HG02981 (cell line): ENCODE measurements around the gene CDH13.
A peak's percentile ranks its signal among the peaks of the same experiment; 100 is the strongest.

Source experiments
- ATAC-seq: cut with Tn5 transposase; IDR thresholded peaks from one replicate; pipeline ENCODE4 v1.9.1; 2021; ENCODE audit warnings: mild to moderate bottlenecking, moderate library complexity; ENCODE audit not compliant: unreplicated experiment

CDH13 gene

GRCh38 chr16:83137326-83137781, 510.6 kb downstream of the CDH13 start:
- peak; percentile 71 for ATAC-seq

DNA sequence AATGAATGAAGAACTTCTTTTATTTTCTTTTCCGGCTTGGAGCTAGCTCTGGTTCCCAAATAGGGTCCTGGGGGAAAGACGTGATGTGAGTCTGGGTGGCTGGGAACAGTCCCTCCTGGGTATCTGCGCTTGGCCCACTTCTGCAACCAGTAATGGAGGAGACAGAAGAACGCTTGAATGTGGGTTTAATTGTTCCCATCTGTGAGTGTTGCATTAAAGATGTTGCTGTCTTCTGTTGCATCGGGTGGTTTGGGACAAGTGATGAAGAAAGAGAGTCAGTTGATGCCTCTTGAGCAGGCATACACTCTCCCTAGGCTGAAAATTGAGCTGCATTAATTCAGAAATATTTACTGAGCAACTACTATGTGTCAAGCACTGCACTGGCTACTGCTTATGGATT, 511.1 kb downstream of the CDH13 start:
- no peak for ATAC-seq

- no peak for ATAC-seq
Observed at GRCh38 chr16:83138512-83138911, 511.7 kb downstream of the CDH13 start.

DNA sequence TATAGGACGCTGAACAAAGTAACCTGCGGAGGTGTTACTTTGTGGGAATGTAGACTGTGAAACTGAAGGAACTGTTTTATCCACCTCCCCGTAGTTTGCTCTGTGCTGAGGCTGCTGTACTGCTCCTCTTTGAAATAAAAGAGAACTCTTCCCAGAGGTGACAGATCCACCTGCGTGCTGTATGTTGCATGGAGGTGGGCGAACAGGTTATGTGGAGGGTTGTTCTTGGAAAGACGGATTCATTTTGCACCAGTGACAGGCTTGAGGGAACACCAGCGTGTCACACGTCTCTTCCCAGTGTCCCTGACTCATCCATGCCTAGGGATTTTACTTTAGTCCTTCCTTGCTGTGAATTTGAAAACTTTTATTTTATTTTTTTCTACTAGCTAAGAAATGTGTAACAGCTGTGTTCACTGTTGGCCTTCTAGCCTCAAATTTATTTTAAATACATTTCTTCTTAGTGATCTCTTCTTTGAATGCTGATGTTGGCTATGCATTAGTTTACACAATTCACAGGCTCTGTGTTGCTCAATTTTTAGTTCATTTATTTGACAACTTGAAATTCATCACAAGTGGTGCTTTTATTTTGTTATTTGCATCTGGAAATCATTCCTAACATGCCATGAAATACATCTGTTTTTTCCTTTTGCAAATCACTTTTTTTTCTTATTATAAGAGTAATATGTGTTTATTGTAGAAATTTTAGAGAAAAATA, 512.4 kb downstream of the CDH13 start:
- no peak for ATAC-seq

- no peak for ATAC-seq
Observed at GRCh38 chr16:83143788-83144187, 517.0 kb downstream of the CDH13 start.

GRCh38 chr16:83145297-83145696, 518.5 kb downstream of the CDH13 start:
- ATAC-seq, result no peak

GRCh38 chr16:83147244-83147643, 520.5 kb downstream of the CDH13 start:
- no peak for ATAC-seq

GRCh38 chr16:83158320-83158957, 531.7 kb downstream of the CDH13 start:
- ATAC-seq, result no peak

- ATAC-seq, result no peak
Observed at GRCh38 chr16:83159049-83159448, 532.3 kb downstream of the CDH13 start.

DNA sequence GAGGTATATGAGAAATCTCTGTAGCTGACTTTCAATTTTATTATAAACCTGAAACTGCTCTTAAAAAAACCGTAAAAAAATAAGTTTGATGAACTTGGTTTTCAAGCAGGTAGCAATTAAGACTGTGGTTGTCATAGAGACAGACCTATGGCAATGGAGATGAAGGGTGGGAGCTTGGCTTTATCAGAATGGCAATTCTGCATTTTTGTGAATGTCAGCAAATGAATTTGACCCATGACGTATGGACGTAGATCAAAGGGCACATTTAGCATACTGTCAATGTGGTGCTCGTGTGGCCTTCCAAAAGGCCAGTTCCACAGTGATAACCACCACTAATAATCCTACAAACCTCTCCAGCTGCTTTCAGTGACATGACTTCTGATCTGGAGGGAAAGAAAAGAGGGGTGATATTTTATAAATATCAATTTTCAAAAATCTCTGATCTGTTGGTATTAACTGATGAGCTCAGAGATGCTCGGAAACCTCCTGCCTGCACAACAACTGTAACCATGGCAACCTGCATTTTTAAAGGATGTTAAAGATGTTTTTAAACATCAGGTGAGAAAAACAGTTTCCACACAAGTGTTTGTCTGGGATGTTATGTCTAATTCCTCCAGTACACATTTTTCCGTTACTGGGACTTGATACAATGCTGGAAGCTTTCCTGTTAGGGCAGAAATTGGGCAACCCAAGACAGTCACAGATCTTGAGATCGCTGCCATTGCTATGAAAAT, 533.7 kb downstream of the CDH13 start:
- no peak for ATAC-seq

- ATAC-seq, result no peak
Observed at GRCh38 chr16:83162791-83163190, 536.0 kb downstream of the CDH13 start.

GRCh38 chr16:83164816-83165215, 538.0 kb downstream of the CDH13 start:
- ATAC-seq, result no peak

- no peak for ATAC-seq
Observed at GRCh38 chr16:83171396-83171795, 544.6 kb downstream of the CDH13 start.

DNA sequence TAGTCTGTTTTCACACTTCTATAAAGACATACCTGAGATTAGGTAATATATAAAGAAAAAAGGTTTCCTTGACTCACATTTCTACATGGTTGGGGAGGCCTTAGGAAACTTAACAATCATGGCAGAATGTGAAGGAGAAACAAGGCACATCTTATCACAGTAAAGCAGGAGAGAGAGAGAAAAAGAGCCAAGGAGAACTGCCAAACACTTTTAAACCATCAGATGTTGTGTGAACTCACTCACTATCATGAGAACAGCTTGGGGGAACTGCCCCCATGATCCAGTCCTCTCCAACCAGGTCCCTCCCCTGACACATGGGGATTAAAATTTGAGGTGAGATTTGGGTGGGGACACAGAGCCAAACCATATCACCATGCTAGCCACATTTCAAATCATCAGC, 547.9 kb downstream of the CDH13 start:
- no peak for ATAC-seq

DNA sequence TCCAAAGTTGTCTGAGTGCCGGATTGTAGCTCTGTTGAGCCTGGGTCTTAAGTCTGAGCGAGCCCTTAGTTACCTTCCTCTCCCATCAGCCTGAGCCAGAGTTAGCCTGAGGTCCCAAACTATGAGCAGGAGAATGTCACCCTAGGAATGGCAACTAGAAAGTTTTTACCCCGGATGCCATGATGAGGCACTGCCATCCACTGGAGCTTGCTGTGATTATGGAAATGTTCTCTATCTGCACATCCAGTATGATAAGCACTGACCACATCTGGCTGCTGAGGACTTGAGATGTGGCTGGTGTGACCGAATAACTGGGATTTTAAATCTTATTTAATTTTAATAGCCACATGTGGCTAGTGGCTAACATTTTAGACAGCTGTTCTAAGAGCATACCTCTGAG, 550.0 kb downstream of the CDH13 start:
- ATAC-seq, result no peak

DNA sequence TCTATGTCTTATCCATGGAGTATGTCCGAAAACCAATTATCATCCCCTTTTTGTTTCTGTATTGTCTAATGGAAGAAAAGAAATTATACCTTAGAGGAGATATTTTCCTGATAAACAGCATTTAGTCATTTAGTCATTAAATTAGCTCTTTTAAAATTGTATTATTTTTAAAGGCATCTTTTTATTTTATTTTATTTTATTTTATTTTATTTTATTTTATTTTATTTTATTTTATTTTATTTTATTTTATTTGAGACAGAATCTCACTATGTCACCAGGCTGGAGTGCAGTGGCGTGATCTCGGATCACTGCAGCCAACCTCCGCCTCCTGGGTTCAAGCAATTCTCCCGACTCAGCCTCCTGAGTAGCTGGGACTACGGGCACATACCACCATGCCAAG, 559.1 kb downstream of the CDH13 start:
- no peak for ATAC-seq

- ATAC-seq, result no peak
Observed at GRCh38 chr16:83187405-83187804, 560.6 kb downstream of the CDH13 start.

- ATAC-seq, result no peak
Observed at GRCh38 chr16:83196796-83197195, 570.0 kb downstream of the CDH13 start.

GRCh38 chr16:83197450-83197849, 570.7 kb downstream of the CDH13 start:
- ATAC-seq, result no peak

DNA sequence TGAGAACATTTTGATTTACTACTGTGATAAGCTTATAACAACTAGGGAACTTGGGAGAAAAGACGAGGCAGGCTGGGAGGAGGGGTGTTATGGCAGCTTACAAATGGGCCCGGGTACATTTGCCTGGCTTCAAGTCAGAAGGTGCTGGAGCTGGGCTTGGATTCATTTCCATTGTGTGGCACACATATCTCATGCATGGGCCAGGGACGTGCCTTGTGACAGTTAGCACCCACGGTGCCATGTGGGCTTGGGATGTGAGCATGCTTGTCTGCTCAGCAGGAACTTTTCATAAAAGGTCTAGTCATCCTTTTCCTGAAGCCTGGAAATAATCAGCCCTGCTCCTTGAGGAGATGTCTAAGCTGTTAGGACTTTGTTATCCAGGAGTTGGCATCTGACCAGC, 572.2 kb downstream of the CDH13 start:
- no peak for ATAC-seq

- no peak for ATAC-seq
Observed at GRCh38 chr16:83200005-83200779, 573.4 kb downstream of the CDH13 start.
